Smooth muscle cell of bladder (primary cell): Measurements from ENCODE around the gene ISL2. TPM values are rescaled to one million over a fixed set of nuclear protein-coding genes. Genes with fewer than 3 reads are reported as not detected.

ENCODE experiments used
- total RNA-seq: library from RNA; depleted of rRNA; stranded (reverse); fragments of >200 nt; gene quantifications from 2 replicates; pipeline ENCODE4 v1.2.3, GENCODE V29; 2014

ISL2 gene
- total RNA-seq = 0.37 and 0.71 TPM in 2 replicates

GRCh38 chr15:76336254-76337058 lies at the start of gene ISL2:
Gene ISL2, plus strand, starts transcription at chr15:76336773. Its CDS starts 111 bp downstream, at chr15:76336884.

GRCh38 chr15:76311100-76311953 lies 25.2 kb upstream of the ISL2 start, which contains the start of gene ETFA:
Gene ETFA, minus strand, starts transcription at chr15:76311469. Its CDS starts 81 bp downstream, at chr15:76311388.

Other genes with a start within 250 kb of the ISL2 start
- gene ETFA, start 25.3 kb upstream of the ISL2 start, total RNA-seq = 132 and 140 TPM in 2 replicates